Fibroblast of lung (primary cell): ENCODE measurements around the gene PDE4B. TPM values are rescaled to one million over a fixed set of nuclear protein-coding genes. Genes with fewer than 3 reads are reported as not detected.
"Not testable (repeated sequence)": the region's sequence is repeated elsewhere in the genome, so short reads cannot be mapped to it uniquely, and the experiment has no call there.

ENCODE experiments used
- DNase-seq, 2 donors: peaks; one replicate each; pipeline versions ENCODE4 v3.0.0 to v3.0.0-alpha.2; 2010; ENCODE audit warnings: low read depth in 2 of 2
- H2AFZ ChIP-seq: 2 replicates; pipeline ENCODE4 v1.5.1; 2012; ENCODE audit warnings: low read length, control low read depth, inconsistent platforms
- H3K27ac ChIP-seq: 2 replicates; pipeline ENCODE4 v1.5.1; 2011; ENCODE audit warnings: low read length, control low read depth; ENCODE audit not compliant: insufficient read depth
- H3K27me3 ChIP-seq: 2 replicates; pipeline ENCODE4 v1.5.1; 2011; ENCODE audit warnings: mild to moderate bottlenecking, low read length; ENCODE audit not compliant: control insufficient read depth, insufficient read depth
- H3K36me3 ChIP-seq: 2 replicates; pipeline ENCODE4 v1.5.1; 2011; ENCODE audit warnings: low read length; ENCODE audit not compliant: control insufficient read depth, insufficient read depth
- H3K4me1 ChIP-seq: 2 replicates; pipeline ENCODE4 v1.5.1; 2011; ENCODE audit warnings: low read length; ENCODE audit not compliant: control insufficient read depth, insufficient read depth; ENCODE audit errors: extremely low read depth
- H3K4me2 ChIP-seq: 2 replicates; pipeline ENCODE4 v1.5.1; 2011; ENCODE audit warnings: low read length, control low read depth; ENCODE audit not compliant: insufficient read depth; ENCODE audit errors: extremely low read depth
- H3K4me3 ChIP-seq, 4 experiments: fragments of 200-600 bp in 1 of 4; sonication (generic) in 1 of 4; replicated peaks in 1 of 4; 2 replicates each; pipeline ENCODE4 v1.5.1; 2011 to 2016; ENCODE audit warnings: low read length in 4 of 4, low read depth in 3 of 4, mild to moderate bottlenecking in 3 of 4, control low read depth in 2 of 4, inconsistent platforms in 1 of 4, mixed read lengths in 1 of 4; ENCODE audit not compliant: insufficient read depth in 1 of 4; ENCODE audit errors: control extremely low read depth in 1 of 4
- H3K79me2 ChIP-seq: 2 replicates; pipeline ENCODE4 v1.5.1; 2012; ENCODE audit warnings: mild to moderate bottlenecking, low read length, inconsistent platforms; ENCODE audit not compliant: control insufficient read depth, insufficient read depth
- H3K9ac ChIP-seq: 2 replicates; pipeline ENCODE4 v1.5.1; 2011; ENCODE audit warnings: mild to moderate bottlenecking, low read length, control low read depth; ENCODE audit not compliant: insufficient read depth
- H3K9me3 ChIP-seq: 2 replicates; pipeline ENCODE4 v1.5.1; 2012; ENCODE audit warnings: low read depth, low read length; ENCODE audit not compliant: control insufficient read depth, insufficient read depth
- H4K20me1 ChIP-seq: 2 replicates; pipeline ENCODE4 v1.5.1; 2011; ENCODE audit warnings: low read length; ENCODE audit not compliant: control insufficient read depth, insufficient read depth; ENCODE audit errors: extremely low read depth
- EZH2 ChIP-seq: IDR thresholded peaks from 2 replicates; pipeline ENCODE4 v1.5.1; 2012; ENCODE audit warnings: low read length, control low read depth, mild to moderate bottlenecking; ENCODE audit errors: missing control alignments
- polyA plus RNA-seq, 2 donors: library from polyadenylated mRNA; depleted of rRNA in 1 of 2; stranded (reverse) in 1 of 2; unstranded in 1 of 2; fragments of >200 nt; gene quantifications; 2 replicates each; pipeline ENCODE4 v1.2.1, GENCODE V29; 2011 to 2012; ENCODE audit warnings: missing spikeins in 1 of 2
- total RNA-seq: library from RNA; depleted of rRNA; stranded (reverse); fragments of >200 nt; gene quantifications from 2 replicates; pipeline ENCODE4 v1.2.1, GENCODE V29; 2014
- TF ChIP-seq, protein P1 (sequence below), 2 donors: IDR thresholded peaks in 1 of 2; conservative IDR thresholded peaks in 1 of 2; 1 replicate in 1 of 2; 2 replicates in 1 of 2; pipeline ENCODE4 v1.5.1; 2011 to 2012; ENCODE audit warnings: low read length in 2 of 2, control low read depth in 1 of 2, inconsistent platforms in 1 of 2, low read depth in 1 of 2, mild to moderate bottlenecking in 1 of 2

Gene PDE4B
- total and polyA plus RNA-seq, 2 donors (not counting 1 experiment from before 2014, with no cell fraction given) = 3.7 to 19.8 TPM

DNA sequence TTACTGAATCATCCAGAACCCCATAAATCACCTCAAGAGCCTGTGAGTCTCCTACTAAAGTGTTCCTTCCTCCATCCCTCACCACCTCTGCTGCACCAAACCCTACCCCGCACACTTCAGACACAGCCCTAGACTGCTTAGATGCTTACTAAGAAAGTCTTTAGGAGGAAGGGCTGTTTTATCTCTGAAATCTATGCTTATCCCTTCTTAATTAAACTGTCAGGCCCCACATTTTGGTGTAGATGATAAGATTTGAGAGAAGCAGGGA lies 524.5 kb downstream of the PDE4B start:
- TF ChIP-seq EZH2 = no peak
- TF ChIP-seq, protein P1, sequence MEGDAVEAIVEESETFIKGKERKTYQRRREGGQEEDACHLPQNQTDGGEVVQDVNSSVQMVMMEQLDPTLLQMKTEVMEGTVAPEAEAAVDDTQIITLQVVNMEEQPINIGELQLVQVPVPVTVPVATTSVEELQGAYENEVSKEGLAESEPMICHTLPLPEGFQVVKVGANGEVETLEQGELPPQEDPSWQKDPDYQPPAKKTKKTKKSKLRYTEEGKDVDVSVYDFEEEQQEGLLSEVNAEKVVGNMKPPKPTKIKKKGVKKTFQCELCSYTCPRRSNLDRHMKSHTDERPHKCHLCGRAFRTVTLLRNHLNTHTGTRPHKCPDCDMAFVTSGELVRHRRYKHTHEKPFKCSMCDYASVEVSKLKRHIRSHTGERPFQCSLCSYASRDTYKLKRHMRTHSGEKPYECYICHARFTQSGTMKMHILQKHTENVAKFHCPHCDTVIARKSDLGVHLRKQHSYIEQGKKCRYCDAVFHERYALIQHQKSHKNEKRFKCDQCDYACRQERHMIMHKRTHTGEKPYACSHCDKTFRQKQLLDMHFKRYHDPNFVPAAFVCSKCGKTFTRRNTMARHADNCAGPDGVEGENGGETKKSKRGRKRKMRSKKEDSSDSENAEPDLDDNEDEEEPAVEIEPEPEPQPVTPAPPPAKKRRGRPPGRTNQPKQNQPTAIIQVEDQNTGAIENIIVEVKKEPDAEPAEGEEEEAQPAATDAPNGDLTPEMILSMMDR (conservative IDR thresholded peaks at IDR 0.05 in 1 of 2, IDR thresholded peaks at IDR 0.05 in 1 of 2; ENCODE audit: low read depth in 1 of 2, low read length in 2 of 2) = no peak
- no peaks in the 10 kb centered on the region for H3K36me3 ChIP-seq
- DNase-seq = no peak
- H3K27me3 ChIP-seq = no peaks in the 10 kb centered on the region
- H3K9ac ChIP-seq = no peak overlapping the region
- H3K4me2 ChIP-seq = no peak overlapping the region
- no peaks in the 10 kb centered on the region for H4K20me1 ChIP-seq
- H3K4me1 ChIP-seq = no peaks in the 10 kb centered on the region
- H3K4me3 ChIP-seq = no peak overlapping the region
- no peaks in the 10 kb centered on the region for H3K79me2 ChIP-seq
- no peak overlapping the region for H3K27ac ChIP-seq
- H3K9me3 ChIP-seq = no peaks in the 10 kb centered on the region
- H2AFZ ChIP-seq = no peak overlapping the region

DNA sequence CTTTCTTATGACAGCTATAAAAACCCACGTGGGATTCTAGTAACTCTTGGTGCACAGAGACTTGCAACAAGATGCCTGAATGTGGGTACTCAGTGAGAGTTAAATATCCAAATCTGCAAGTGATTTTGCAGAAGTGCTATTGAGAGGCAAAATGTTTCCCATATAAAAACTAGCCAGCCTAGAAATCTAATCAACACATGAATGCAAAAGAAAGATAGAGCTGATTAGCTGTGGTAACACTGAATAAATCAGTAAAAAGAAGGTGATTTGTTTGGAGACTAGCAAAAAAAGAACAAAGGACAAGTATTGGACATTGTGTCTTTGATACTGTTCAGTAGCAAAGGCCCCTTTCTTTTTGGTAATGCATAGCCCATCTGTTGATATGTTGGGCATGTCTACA lies 527.5 kb downstream of the PDE4B start:
- H3K36me3 ChIP-seq = no peaks in the 10 kb centered on the region
- H3K79me2 ChIP-seq = no peaks in the 10 kb centered on the region
- no peak overlapping the region for H3K9ac ChIP-seq
- H3K9me3 ChIP-seq = no peaks in the 10 kb centered on the region
- H3K4me1 ChIP-seq = no peaks in the 10 kb centered on the region
- H3K4me3 ChIP-seq = no peak overlapping the region
- no peaks in the 10 kb centered on the region for H3K27me3 ChIP-seq
- TF ChIP-seq, protein P1 (conservative IDR thresholded peaks at IDR 0.05 in 1 of 2, IDR thresholded peaks at IDR 0.05 in 1 of 2; ENCODE audit: low read depth in 1 of 2, low read length in 2 of 2) = no peak
- no peak for TF ChIP-seq EZH2
- H2AFZ ChIP-seq = no peak overlapping the region
- H3K27ac ChIP-seq = no peak overlapping the region
- H3K4me2 ChIP-seq = no peak overlapping the region
- DNase-seq = no peak
- H4K20me1 ChIP-seq = no peaks in the 10 kb centered on the region

DNA sequence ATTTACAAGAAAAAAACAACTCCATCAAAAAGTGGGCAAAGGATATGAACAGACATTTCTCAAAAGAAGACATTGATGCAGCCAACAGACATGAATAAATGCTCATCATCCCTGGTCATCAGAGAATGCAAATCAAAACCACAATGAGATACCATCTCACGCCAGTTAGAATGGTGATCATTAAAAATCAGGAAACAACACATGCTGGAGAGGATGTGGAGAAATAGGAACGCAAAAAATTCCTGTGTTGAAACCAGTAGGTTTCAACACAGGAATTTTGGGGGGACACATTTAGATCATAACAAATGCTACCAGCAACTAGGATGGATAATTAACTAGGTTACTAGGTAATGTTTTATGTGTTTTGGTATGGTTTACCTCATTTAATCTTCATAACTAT lies 529.8 kb downstream of the PDE4B start:
- H3K27ac ChIP-seq, H3K4me3 ChIP-seq, H3K9ac ChIP-seq, DNase-seq, H3K36me3 ChIP-seq, H3K4me2 ChIP-seq, H3K9me3 ChIP-seq, H4K20me1 ChIP-seq, H2AFZ ChIP-seq, H3K79me2 ChIP-seq, H3K4me1 ChIP-seq, H3K27me3 ChIP-seq: not testable (repeated sequence)
